ENCODE measurements around the gene UTF1.
"Not testable (repeated sequence)": the region's sequence is repeated elsewhere in the genome, so short reads cannot be mapped to it uniquely, and the experiment has no call there.

The UTF1 gene

GRCh38 chr10:133217800-133218589 is 12.0 kb upstream of the UTF1 start:
- ATAC-seq (replicated peaks) = no peak
- Mint-ChIP-seq H3K4me3 (no peak overlapping the region), H3K9me3 (no peaks in the 10 kb centered on the region), H3K4me1 (ENCODE audit: low read depth in 2 of 2) (peaks cover 0 to 2% of the 10 kb centered on the region in 2 donors), H3K36me3 (ENCODE audit: insufficient read depth) (no peaks in the 10 kb centered on the region), H3K27ac (no peak overlapping the region), H3K27me3 (peaks cover 7 to 43% of the 10 kb centered on the region in 2 donors)
- DNase-seq = no peak

DNA sequence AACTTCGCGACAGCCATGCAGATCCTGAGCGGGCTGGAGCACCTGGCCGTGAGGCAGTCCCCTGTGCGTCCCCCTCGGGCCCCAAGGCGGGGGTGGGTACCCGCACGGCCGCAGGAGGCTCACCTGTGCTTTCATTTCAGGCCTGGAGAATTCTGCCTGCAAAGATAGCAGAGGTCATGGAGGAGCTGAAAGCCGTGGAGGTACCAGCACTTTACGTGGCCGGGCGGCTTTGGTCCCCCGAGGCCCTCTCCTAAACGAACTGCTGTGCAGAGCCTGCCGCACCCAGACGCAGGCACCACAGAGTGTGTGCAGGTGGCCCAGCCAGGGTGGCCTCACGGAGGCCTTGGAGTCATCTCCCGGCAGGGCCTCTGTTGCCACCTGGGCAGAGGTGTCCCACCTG is 11.1 kb upstream of the UTF1 start:
- H3K36me3 Mint-ChIP-seq (ENCODE audit: insufficient read depth) = no peaks in the 10 kb centered on the region
- no peak overlapping the region for H3K4me3 Mint-ChIP-seq
- DNase-seq = no peak
- no peak for ATAC-seq (replicated peaks)
- H3K27me3 Mint-ChIP-seq = peaks cover 7 to 47% of the 10 kb centered on the region in 2 donors
- no peak overlapping the region for H3K27ac Mint-ChIP-seq
- peaks cover 0 to 2% of the 10 kb centered on the region in 2 donors for H3K4me1 Mint-ChIP-seq (ENCODE audit: low read depth in 2 of 2)
- H3K9me3 Mint-ChIP-seq = no peaks in the 10 kb centered on the region

DNA sequence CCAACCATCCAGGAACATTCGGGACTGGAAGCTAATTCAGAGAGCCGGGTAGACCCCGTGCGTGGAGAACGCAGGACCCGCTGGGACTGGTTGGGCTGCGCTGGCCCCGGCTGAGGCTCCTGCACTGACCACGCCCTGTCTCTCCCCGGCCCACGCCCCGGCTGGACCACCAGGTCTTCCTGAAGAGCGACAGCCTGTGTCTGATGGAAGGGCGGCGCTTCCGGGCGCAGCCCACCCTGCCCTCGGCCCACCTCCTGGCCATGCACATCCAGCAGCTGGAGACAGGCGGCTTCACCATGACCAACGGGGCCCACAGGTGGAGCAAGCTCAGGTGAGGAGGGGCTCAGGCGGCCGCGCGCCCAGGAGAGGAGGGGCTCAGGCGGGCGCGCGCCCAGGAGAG is 10.2 kb upstream of the UTF1 start:
- H3K4me1 Mint-ChIP-seq (ENCODE audit: low read depth in 2 of 2) = peaks cover 0 to 2% of the 10 kb centered on the region in 2 donors
- peaks cover 7 to 45% of the 10 kb centered on the region in 2 donors for H3K27me3 Mint-ChIP-seq
- no peak overlapping the region for H3K27ac Mint-ChIP-seq
- no peak for DNase-seq
- no peaks in the 10 kb centered on the region for H3K9me3 Mint-ChIP-seq
- H3K36me3 Mint-ChIP-seq (ENCODE audit: insufficient read depth) = no peaks in the 10 kb centered on the region
- no peak overlapping the region for H3K4me3 Mint-ChIP-seq
- ATAC-seq (replicated peaks) = no peak

GRCh38 chr10:133221331-133221730 is 8.7 kb upstream of the UTF1 start:
- DNase-seq = no peak
- H3K36me3 Mint-ChIP-seq (ENCODE audit: insufficient read depth) = no peaks in the 10 kb centered on the region

DNA sequence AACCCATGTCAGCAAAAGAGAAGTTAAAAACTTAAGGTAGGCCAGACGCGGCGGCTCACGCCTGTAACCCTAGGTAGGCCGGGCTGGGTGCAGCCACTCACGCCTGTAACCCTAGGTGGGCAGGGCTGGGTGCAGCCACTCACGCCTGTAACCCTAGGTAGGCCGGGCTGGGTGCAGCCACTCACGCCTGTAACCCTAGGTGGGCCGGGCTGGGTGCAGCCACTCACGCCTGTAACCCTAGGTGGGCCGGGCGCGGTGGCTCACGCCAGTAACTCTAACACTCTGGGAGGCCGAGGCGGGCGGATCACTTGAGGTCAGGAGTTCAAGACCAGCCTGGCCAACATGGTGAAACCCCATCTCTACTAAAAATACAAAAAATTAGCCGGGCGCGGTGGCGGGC is 8.3 kb upstream of the UTF1 start:
- H3K9me3 Mint-ChIP-seq; ATAC-seq (replicated peaks); H3K27ac Mint-ChIP-seq; H3K4me1 Mint-ChIP-seq (ENCODE audit: low read depth in 2 of 2); H3K4me3 Mint-ChIP-seq; H3K36me3 Mint-ChIP-seq (ENCODE audit: insufficient read depth); DNase-seq: not testable (repeated sequence)
- H3K27me3 Mint-ChIP-seq = peaks cover 22 to 43% of the 10 kb centered on the region in 2 donors

More at GRCh38 chr10:133221331-133221730, 8.7 kb upstream of the UTF1 start:
- H3K9me3 Mint-ChIP-seq = no peaks in the 10 kb centered on the region
- no peak for ATAC-seq (replicated peaks)
- H3K27me3 Mint-ChIP-seq = peaks cover 17 to 43% of the 10 kb centered on the region in 2 donors
- no peak overlapping the region for H3K27ac Mint-ChIP-seq
- H3K4me3 Mint-ChIP-seq = no peak overlapping the region
- peaks cover 0 to 8% of the 10 kb centered on the region in 2 donors for H3K4me1 Mint-ChIP-seq (ENCODE audit: low read depth in 2 of 2)

DNA sequence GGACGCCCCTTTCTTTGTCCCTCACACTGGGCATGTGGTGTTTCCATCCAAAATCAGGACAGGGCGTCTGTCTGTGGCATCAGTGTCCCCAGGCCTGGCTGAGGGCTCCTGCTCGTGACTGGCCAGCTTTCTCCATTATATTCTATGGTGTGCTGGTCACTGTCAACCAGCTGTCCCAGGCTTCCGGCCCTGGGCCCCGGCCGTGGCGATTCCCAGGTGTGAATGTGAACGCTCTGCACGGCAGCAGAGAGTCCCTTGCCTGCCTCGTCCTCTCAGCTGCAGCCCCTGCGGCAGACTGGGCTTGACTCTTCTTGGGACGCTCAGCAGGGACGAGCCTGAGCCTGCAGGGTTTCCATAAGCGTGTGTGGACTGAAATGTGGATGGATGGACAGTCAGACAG is 5.9 kb upstream of the UTF1 start:
- no peak for ATAC-seq (replicated peaks)
- Mint-ChIP-seq H3K4me3 (no peak overlapping the region), H3K9me3 (no peaks in the 10 kb centered on the region), H3K4me1 (ENCODE audit: low read depth in 2 of 2) (peaks cover 1 to 10% of the 10 kb centered on the region in 2 donors), H3K36me3 (ENCODE audit: insufficient read depth) (no peaks in the 10 kb centered on the region), H3K27me3 (peaks cover 40 to 64% of the 10 kb centered on the region in 2 donors), H3K27ac (no peak overlapping the region)
- no peak for DNase-seq

GRCh38 chr10:133224756-133225372 is 5.2 kb upstream of the UTF1 start:
- peaks cover 4 to 16% of the 10 kb centered on the region in 2 donors for H3K4me1 Mint-ChIP-seq (ENCODE audit: low read depth in 2 of 2)
- H3K36me3 Mint-ChIP-seq (ENCODE audit: insufficient read depth) = no peaks in the 10 kb centered on the region
- no peaks in the 10 kb centered on the region for H3K9me3 Mint-ChIP-seq
- DNase-seq (no peak), ATAC-seq (replicated peaks) (no peak)
- no peak overlapping the region for H3K4me3 Mint-ChIP-seq
- peaks cover 45 to 71% of the 10 kb centered on the region in 2 donors for H3K27me3 Mint-ChIP-seq
- no peak overlapping the region for H3K27ac Mint-ChIP-seq

GRCh38 chr10:133225707-133226191 is 4.3 kb upstream of the UTF1 start:
- no peaks in the 10 kb centered on the region for H3K36me3 Mint-ChIP-seq (ENCODE audit: insufficient read depth)
- no peak overlapping the region for H3K4me3 Mint-ChIP-seq
- no peaks in the 10 kb centered on the region for H3K9me3 Mint-ChIP-seq
- H3K4me1 Mint-ChIP-seq (ENCODE audit: low read depth in 2 of 2) = peaks cover 4 to 16% of the 10 kb centered on the region in 2 donors
- no peak overlapping the region for H3K27ac Mint-ChIP-seq
- no peak for ATAC-seq (replicated peaks)
- peaks cover 45 to 70% of the 10 kb centered on the region in 2 donors for H3K27me3 Mint-ChIP-seq
- no peak for DNase-seq

DNA sequence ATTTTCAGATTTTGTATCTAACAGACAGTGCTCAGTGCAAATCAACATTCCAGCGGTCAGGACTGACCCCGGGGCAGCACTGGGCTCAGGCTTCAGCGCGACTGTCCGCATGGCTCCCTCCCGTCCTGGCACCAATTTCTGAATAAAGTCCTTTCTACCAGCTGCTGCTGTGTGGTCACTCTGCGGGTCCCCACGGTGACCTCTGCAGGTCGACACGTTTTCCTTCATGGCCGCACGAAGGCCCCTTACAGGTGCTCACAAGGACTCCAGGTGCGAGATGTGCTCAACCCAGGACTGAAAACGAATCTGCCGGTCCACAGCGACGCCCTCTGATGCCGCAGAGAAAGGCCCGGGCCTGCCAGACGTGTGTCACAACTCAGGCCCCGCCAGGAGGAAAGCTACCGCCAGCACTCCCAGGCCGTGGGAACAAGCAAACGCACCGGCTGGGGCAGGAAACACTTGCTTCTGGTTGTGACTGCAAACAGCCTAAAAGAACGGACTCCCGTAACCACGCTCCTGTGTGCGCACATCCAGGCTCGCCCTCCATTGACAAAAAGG is 3.7 kb upstream of the UTF1 start:
- Mint-ChIP-seq H3K4me3 (peak overlapping the region in 1 of 2 donors; percentile 10), H3K27ac (no peak overlapping the region), H3K36me3 (ENCODE audit: insufficient read depth) (no peaks in the 10 kb centered on the region), H3K4me1 (ENCODE audit: low read depth in 2 of 2) (peaks cover 4 to 16% of the 10 kb centered on the region in 2 donors), H3K27me3 (peaks cover 42 to 70% of the 10 kb centered on the region in 2 donors), H3K9me3 (no peaks in the 10 kb centered on the region)
- ATAC-seq (replicated peaks) (no peak), DNase-seq (no peak)

GRCh38 chr10:133227256-133227655 is 2.8 kb upstream of the UTF1 start:
- DNase-seq = no peak
- Mint-ChIP-seq H3K36me3 (ENCODE audit: insufficient read depth) (no peaks in the 10 kb centered on the region), H3K27me3 (peaks cover 49 to 74% of the 10 kb centered on the region in 2 donors)

DNA sequence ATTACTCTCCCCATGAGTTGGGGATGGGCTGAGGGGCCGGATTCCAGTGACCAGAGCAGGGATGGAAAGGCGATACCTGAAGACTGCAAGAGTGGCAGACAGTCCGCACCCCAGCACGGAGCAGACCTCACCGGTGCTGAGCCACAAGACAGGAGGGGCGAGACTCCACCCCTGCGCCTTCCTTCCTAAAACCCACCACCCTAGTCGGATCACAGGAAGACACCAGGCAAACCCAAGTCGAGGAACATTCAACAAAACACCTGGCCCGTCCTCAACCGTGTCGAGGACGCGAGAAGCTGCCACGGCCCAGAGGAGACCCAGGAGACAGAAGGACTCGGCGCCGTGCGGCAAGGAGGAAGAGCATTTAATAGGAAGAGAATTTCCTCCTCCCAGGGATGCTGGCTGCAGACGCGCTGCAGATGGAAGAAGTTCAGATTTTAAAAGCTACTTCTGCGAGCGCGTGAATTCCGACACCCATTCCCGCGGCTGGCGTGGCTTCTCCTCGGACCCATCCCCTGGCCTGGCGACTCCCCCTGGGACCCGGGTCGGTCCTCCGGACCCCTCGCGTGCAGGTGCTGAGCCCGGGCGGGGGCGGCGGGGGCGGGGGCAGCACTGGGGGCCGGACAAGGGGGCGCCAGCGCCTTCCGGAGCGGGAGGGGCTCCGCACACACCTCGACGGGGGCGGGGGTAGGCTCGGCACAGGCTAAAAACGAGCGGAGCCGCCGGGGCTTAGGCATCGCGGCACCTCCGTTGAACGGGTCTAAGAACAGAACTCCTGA is 563 bp upstream of the UTF1 start:
- no peak overlapping the region for H3K27ac Mint-ChIP-seq
- no peaks in the 10 kb centered on the region for H3K9me3 Mint-ChIP-seq
- ATAC-seq (replicated peaks) = no peak
- peak overlapping the region; percentile 20 to 75 for H3K4me3 Mint-ChIP-seq
- no peak for DNase-seq
- peaks cover 4 to 16% of the 10 kb centered on the region in 2 donors for H3K4me1 Mint-ChIP-seq (ENCODE audit: low read depth in 2 of 2)
- no peaks in the 10 kb centered on the region for H3K36me3 Mint-ChIP-seq (ENCODE audit: insufficient read depth)
- peaks cover 58 to 86% of the 10 kb centered on the region in 2 donors for H3K27me3 Mint-ChIP-seq

More at GRCh38 chr10:133227256-133227655, 2.8 kb upstream of the UTF1 start:
- Mint-ChIP-seq H3K4me1 (ENCODE audit: low read depth in 2 of 2) (peaks cover 4 to 16% of the 10 kb centered on the region in 2 donors), H3K4me3 (no peak overlapping the region), H3K27ac (no peak overlapping the region), H3K9me3 (no peaks in the 10 kb centered on the region)
- ATAC-seq (replicated peaks) = no peak

DNA sequence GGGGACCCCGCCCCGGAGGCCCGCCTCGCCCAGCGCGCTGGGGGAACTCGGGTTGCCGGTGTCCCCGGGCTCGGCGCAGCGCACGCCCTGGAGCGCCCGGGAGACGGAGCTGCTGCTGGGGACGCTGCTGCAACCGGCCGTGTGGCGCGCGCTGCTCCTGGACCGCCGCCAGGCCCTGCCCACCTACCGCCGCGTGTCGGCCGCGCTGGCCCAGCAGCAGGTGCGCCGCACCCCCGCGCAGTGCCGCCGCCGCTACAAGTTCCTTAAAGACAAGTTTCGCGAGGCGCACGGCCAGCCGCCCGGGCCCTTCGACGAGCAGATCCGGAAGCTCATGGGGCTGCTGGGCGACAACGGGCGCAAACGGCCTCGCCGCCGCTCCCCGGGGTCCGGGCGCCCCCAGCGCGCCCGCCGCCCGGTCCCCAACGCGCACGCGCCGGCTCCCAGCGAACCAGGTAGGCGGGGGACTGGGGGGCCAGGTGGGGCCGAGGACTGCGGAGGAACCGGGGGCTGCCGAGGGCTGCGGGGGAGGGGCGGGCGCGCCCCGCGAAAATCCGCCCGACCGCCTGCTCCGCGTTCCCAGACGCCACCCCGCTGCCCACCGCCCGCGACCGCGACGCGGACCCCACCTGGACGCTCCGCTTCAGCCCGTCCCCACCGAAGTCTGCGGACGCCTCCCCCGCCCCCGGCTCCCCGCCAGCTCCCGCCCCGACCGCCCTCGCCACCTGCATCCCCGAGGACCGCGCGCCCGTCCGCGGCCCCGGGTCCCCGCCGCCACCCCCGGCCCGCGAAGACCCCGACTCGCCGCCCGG is 574 bp downstream of the UTF1 start:
- Mint-ChIP-seq H3K9me3 (no peaks in the 10 kb centered on the region), H3K36me3 (ENCODE audit: insufficient read depth) (no peaks in the 10 kb centered on the region), H3K27me3 (peaks cover 56 to 90% of the 10 kb centered on the region in 2 donors), H3K4me3 (peak overlapping the region; percentile 27 to 64), H3K4me1 (ENCODE audit: low read depth in 2 of 2) (peaks cover 7 to 16% of the 10 kb centered on the region in 2 donors), H3K27ac (no peak overlapping the region)
- ATAC-seq (replicated peaks) = peak; percentile 46
- DNase-seq = no peak
